GM12873 (cell line): ENCODE data around the gene OSBPL2.

Experiments
- CTCF ChIP-seq: IDR thresholded peaks from 2 replicates; pipeline ENCODE4 v1.5.1; 2012; ENCODE audit warnings: low read depth, mild to moderate bottlenecking, moderate library complexity, low read length, control low read depth; ENCODE audit not compliant: insufficient read depth; ENCODE audit errors: missing control alignments

OSBPL2 gene

DNA sequence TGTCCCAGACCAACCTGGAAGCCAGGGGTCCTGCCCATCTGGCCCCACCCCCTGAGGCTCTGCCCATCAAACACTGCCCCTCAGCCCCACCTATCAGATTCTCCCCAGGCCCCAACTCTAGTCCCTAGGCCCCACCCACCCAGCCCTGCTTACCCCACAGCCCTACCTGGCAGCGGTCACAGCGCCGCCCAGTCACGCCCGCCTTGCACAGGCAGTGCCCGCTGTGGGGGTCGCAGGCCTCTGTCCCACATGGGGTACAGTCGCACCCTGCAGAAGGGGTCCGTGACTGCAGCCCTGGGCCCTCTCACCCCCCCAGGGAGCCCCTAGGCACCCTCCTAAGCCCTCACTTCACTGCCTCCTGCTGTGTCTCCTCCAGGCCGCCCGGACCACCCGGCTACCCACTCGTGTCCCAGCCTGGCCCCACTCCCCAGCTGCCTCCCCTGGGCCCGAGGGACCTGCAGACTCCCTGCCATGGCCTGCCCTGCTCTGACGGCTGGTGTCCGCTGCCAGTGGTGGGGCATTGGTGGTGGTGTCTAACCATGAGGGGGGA is 84.2 kb downstream of the OSBPL2 start:
- no peak for TF ChIP-seq CTCF

DNA sequence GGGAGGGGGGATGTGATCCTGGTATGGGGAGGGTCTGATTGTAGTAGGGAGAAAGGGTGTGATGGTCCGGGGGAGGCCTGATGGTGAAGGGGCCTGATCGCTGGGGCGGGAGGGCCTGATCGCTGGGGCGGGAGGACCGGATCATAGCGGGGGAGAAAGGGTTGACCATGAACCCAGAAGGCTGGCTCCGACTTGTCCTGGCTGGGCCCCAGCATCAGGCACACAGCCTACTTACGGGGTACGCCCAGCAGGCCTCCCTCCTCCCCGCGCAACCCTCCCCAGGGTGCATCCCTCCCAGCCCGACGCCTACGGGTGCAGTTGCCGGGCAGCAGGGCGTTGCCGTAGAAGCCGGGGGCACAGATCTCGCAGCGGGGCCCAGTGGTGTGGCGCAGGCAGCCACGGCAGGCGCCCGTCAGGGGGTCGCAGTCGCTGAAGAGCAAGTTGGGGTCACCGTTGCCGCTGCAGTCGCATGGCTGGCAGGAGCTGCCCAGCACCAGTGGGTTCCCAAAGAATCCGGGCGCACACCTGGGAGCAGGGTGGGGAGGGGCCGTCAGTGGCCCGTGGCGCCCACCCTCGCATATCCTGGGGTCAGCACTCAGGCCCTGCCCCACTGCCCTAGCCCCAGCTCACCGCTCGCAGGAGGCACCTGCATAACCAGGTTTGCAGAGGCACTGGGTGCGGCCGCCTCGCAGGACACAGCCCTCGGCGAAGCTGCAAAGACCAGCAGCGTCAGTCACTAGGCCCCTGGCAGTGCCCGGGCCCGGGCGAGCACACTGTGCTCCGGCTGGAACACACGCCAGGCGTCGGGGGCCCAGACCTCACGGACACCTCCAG is 85.0 kb downstream of the OSBPL2 start:
- TF ChIP-seq CTCF: no peak

- TF ChIP-seq CTCF: no peak
These were observed 85.9 kb downstream of the OSBPL2 start for GRCh38 chr20:62323980-62324906.

DNA sequence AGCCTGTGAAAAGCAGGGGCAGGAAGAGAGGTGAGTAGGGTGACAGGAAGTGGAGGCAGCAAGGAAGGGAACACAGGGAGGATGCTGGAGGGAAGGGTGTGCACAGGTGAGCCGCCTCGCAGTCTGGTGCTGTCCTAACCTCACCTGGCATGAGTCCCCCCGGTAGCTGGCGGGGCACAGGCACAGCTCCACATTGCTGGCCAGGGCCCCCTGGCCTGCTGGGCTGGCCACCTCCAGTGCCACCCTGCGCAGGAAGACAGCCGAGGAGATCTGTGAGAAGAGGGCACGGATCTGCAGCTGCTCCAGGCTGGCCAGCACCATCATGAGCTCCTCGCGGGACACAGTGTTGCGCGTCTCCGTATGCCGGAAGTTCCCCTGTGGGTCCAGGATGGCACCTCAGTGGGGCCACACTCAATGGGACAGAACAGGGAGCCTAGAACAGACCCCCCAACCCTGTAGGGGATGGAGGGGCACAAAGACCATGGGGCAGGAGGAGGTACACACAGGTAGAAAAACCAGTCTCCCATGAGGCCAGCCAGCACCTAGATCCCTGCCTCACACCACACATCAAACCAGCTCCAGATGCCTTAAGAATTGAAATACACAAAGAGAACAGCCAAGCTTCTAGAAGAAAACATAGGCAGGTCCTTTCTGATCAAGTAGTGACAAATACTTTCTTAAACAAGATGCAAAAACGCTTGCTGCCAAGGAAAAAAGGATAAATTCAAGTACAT is 87.0 kb downstream of the OSBPL2 start:
- no peak for TF ChIP-seq CTCF

GRCh38 chr20:62326559-62326958 is 88.2 kb downstream of the OSBPL2 start:
- no peak for TF ChIP-seq CTCF

GRCh38 chr20:62326959-62327725 is 88.8 kb downstream of the OSBPL2 start:
- no peak for TF ChIP-seq CTCF
